ENCODE measurements around the gene LCN2.

Gene LCN2

GRCh38 chr9:128115187-128116103 is 33.8 kb upstream of the LCN2 start:
- no peak for DNase-seq (ENCODE audit: low spot score)

- DNase-seq (ENCODE audit: low spot score) = no peak
Measured at GRCh38 chr9:128116104-128117083, 32.9 kb upstream of the LCN2 start.

- DNase-seq (ENCODE audit: low spot score) = peak; percentile 85
Measured at GRCh38 chr9:128117613-128118471, 31.4 kb upstream of the LCN2 start.

GRCh38 chr9:128118472-128118857 is 30.8 kb upstream of the LCN2 start:
- no peak for DNase-seq (ENCODE audit: low spot score)

GRCh38 chr9:128118971-128119665 is 30.1 kb upstream of the LCN2 start:
- no peak for DNase-seq (ENCODE audit: low spot score)

GRCh38 chr9:128120061-128120740 is 29.1 kb upstream of the LCN2 start:
- no peak for DNase-seq (ENCODE audit: low spot score)

- DNase-seq (ENCODE audit: low spot score) = no peak
Measured at GRCh38 chr9:128120741-128121465, 28.4 kb upstream of the LCN2 start.

GRCh38 chr9:128121466-128121810 is 27.8 kb upstream of the LCN2 start:
- no peak for DNase-seq (ENCODE audit: low spot score)

- DNase-seq (ENCODE audit: low spot score) = no peak
Measured at GRCh38 chr9:128121924-128122808, 27.1 kb upstream of the LCN2 start.

GRCh38 chr9:128122809-128123175 is 26.5 kb upstream of the LCN2 start:
- no peak for DNase-seq (ENCODE audit: low spot score)

- no peak for DNase-seq (ENCODE audit: low spot score)
Measured at GRCh38 chr9:128123451-128124080, 25.7 kb upstream of the LCN2 start.

GRCh38 chr9:128124451-128124850 is 24.8 kb upstream of the LCN2 start:
- DNase-seq (ENCODE audit: low spot score) = no peak

- DNase-seq (ENCODE audit: low spot score) = peak; percentile 41
Measured at GRCh38 chr9:128124873-128125579, 24.2 kb upstream of the LCN2 start.

- DNase-seq (ENCODE audit: low spot score) = no peak
Measured at GRCh38 chr9:128125580-128126354, 23.5 kb upstream of the LCN2 start.

GRCh38 chr9:128127568-128127989 is 21.7 kb upstream of the LCN2 start, which contains the start of gene PTGES2:
PTGES2 (minus strand) TSS chr9:128127729; CDS start chr9:128127717, 12 bp downstream.
- DNase-seq (ENCODE audit: low spot score) = peak; percentile 81

GRCh38 chr9:128127990-128128835 is 21.0 kb upstream of the LCN2 start:
- DNase-seq (ENCODE audit: low spot score) = peak; percentile 91
